HFF-Myc (cell line): ENCODE measurements around the gene RMDN2.
"Not testable (repeated sequence)": the region's sequence is repeated elsewhere in the genome, so short reads cannot be mapped to it uniquely, and the experiment has no call there.

Experiments used
- DNase-seq: peaks from one replicate; pipeline ENCODE4 v3.0.0-alpha.2; 2011; ENCODE audit warnings: low read depth; ENCODE audit errors: extremely low read depth
- H3K4me3 ChIP-seq: replicated peaks from 2 replicates; pipeline ENCODE4 v1.5.1; 2011; ENCODE audit warnings: low read depth, mild to moderate bottlenecking, control low read depth, low read length
- CTCF ChIP-seq: IDR thresholded peaks from 2 replicates; pipeline ENCODE4 v1.5.1; 2012; ENCODE audit warnings: mild to moderate bottlenecking, low read depth, low read length, control low read depth; ENCODE audit errors: missing control alignments

Gene RMDN2

GRCh38 chr2:37921781-37922180 lies 3.3 kb upstream of the RMDN2 start:
- no peak for TF ChIP-seq CTCF
- no peak for DNase-seq
- no peak overlapping the region for H3K4me3 ChIP-seq

- no peak overlapping the region for H3K4me3 ChIP-seq
- no peak for DNase-seq
- no peak for TF ChIP-seq CTCF
Measured at GRCh38 chr2:37923308-37924055, 1.6 kb upstream of the RMDN2 start.

- TF ChIP-seq CTCF: no peak
- DNase-seq: no peak
Measured at GRCh38 chr2:37926635-37927034, 1.5 kb downstream of the RMDN2 start.

GRCh38 chr2:37928377-37928776 lies 3.3 kb downstream of the RMDN2 start:
- no peak for TF ChIP-seq CTCF
- H3K4me3 ChIP-seq: no peak overlapping the region
- DNase-seq: no peak

More at GRCh38 chr2:37926635-37927034, 1.5 kb downstream of the RMDN2 start:
- no peak overlapping the region for H3K4me3 ChIP-seq

- not testable (repeated sequence) for DNase-seq, H3K4me3 ChIP-seq
Measured at GRCh38 chr2:37930392-37930791, 5.3 kb downstream of the RMDN2 start.

- not testable (repeated sequence) for H3K4me3 ChIP-seq, DNase-seq
Measured at GRCh38 chr2:37932873-37933272, 7.8 kb downstream of the RMDN2 start.

GRCh38 chr2:37934591-37935513 lies 9.8 kb downstream of the RMDN2 start:
- DNase-seq: no peak
- TF ChIP-seq CTCF: no peak
- no peak overlapping the region for H3K4me3 ChIP-seq

GRCh38 chr2:37937568-37937967 lies 12.5 kb downstream of the RMDN2 start:
- DNase-seq, H3K4me3 ChIP-seq: not testable (repeated sequence)

GRCh38 chr2:37941267-37941666 lies 16.2 kb downstream of the RMDN2 start:
- H3K4me3 ChIP-seq, DNase-seq: not testable (repeated sequence)
